Smooth muscle cell (in vitro differentiated cells): ENCODE measurements around the gene CTSW. TPM values are rescaled to one million over a fixed set of nuclear protein-coding genes. Genes with fewer than 3 reads are reported as not detected.

ENCODE experiments used
- DNase-seq: peaks from one replicate; lab custom pipeline; 2025; ENCODE audit not compliant: unreplicated experiment; lab: John Stamatoyannopoulos, UW
- H2AFZ ChIP-seq: fragments of 200-600 bp; sonication (generic); 2 replicates; pipeline ENCODE4 v1.6.0; 2016; ENCODE audit warnings: antibody characterized with exemption, low read depth, mild to moderate bottlenecking
- H3F3A ChIP-seq: fragments of 200-600 bp; sonication (generic); 2 replicates; pipeline ENCODE4 v1.6.0; 2017; ENCODE audit warnings: antibody characterized with exemption, low read depth
- H3K27ac ChIP-seq: fragments of 200-600 bp; sonication (generic); 2 replicates; pipeline ENCODE4 v1.5.1; 2016; ENCODE audit warnings: low read depth, mild to moderate bottlenecking
- H3K27me3 ChIP-seq: fragments of 200-600 bp; sonication (generic); 2 replicates; pipeline ENCODE4 v1.6.1; 2016; ENCODE audit warnings: low read depth, mild to moderate bottlenecking
- H3K36me3 ChIP-seq: fragments of 200-600 bp; sonication (generic); 2 replicates; pipeline ENCODE4 v1.5.1; 2016; ENCODE audit warnings: low read depth
- H3K4me1 ChIP-seq: fragments of 200-600 bp; sonication (generic); 2 replicates; pipeline ENCODE4 v1.5.1; 2016; ENCODE audit warnings: low read depth
- H3K4me2 ChIP-seq: fragments of 200-600 bp; sonication (generic); 2 replicates; pipeline ENCODE4 v1.6.0; 2016; ENCODE audit warnings: mild to moderate bottlenecking
- H3K4me3 ChIP-seq: fragments of 200-600 bp; sonication (generic); 2 replicates; pipeline ENCODE4 v1.5.1; 2016; ENCODE audit warnings: mild to moderate bottlenecking
- H3K79me2 ChIP-seq: fragments of 200-600 bp; sonication (generic); 2 replicates; pipeline ENCODE4 v1.6.0; 2016; ENCODE audit warnings: low read depth, mild to moderate bottlenecking
- H3K9ac ChIP-seq: fragments of 200-600 bp; sonication (generic); 2 replicates; pipeline ENCODE4 v1.6.0; 2016; ENCODE audit warnings: low read depth
- H3K9me3 ChIP-seq: fragments of 200-600 bp; sonication (generic); replicated peaks from 2 replicates; pipeline ENCODE4 v1.5.1; 2016; ENCODE audit warnings: low read depth
- H4K20me1 ChIP-seq: fragments of 200-600 bp; sonication (generic); 2 replicates; pipeline ENCODE4 v1.6.0; 2016; ENCODE audit warnings: low read depth
- CTCF ChIP-seq: fragments of 200-600 bp; sonication (generic); IDR thresholded peaks from 2 replicates; pipeline ENCODE4 v1.5.1; 2017; ENCODE audit warnings: borderline replicate concordance, mild to moderate bottlenecking, antibody characterized with exemption; ENCODE audit not compliant: insufficient read depth, poor library complexity, severe bottlenecking
- WGBS: methylation state at CpG from one replicate; pipeline ENCODE4 v1.1.7; 2016; ENCODE audit warnings: low lambda C conversion rate; 5-methylcytosine and 5-hydroxymethylcytosine counted together
- polyA plus RNA-seq: library from polyadenylated mRNA; unstranded; fragments of >200 nt; fragmentation: Nextera tagmentation; extraction: Ambion mirVana; gene quantifications from 2 replicates; pipeline ENCODE4 v1.2.1, GENCODE V29; 2016
- total RNA-seq: library from RNA; depleted of rRNA; stranded (reverse); fragments of >200 nt; gene quantifications from 2 replicates; pipeline ENCODE4 v1.2.3, GENCODE V29; 2014

The CTSW gene
- total and polyA plus RNA-seq, 2 experiments from 2014 or later = not detected

GRCh38 chr11:65892661-65893317 is 13.2 kb downstream of the CTSW start:
- no peak for TF ChIP-seq CTCF
- no peaks in the 10 kb centered on the region for H3K27me3 ChIP-seq
- no peak overlapping the region for H3K9ac ChIP-seq
- no peak overlapping the region for H3K4me3 ChIP-seq
- H3K27ac ChIP-seq = no peak overlapping the region
- H2AFZ ChIP-seq = no peak overlapping the region
- peaks cover 15% of the 10 kb centered on the region for H3F3A ChIP-seq
- no peaks in the 10 kb centered on the region for H3K36me3 ChIP-seq
- WGBS = 92% methylated on average over 10 of the region's 10 CpGs
- H3K9me3 ChIP-seq = no peaks in the 10 kb centered on the region
- H3K79me2 ChIP-seq = peaks cover 52% of the 10 kb centered on the region
- peak overlapping the region; percentile 97 for H3K4me2 ChIP-seq
- peaks cover 60% of the 10 kb centered on the region for H4K20me1 ChIP-seq
- H3K4me1 ChIP-seq = peaks cover 17% of the 10 kb centered on the region
- DNase-seq = no peak

- Histone ChIP-seq H2AFZ (no peak overlapping the region), H3F3A (peaks cover 10% of the 10 kb centered on the region), H3K79me2 (peaks cover 65% of the 10 kb centered on the region), H3K4me2 (no peak overlapping the region), H3K27me3 (no peaks in the 10 kb centered on the region), H3K27ac (no peak overlapping the region), H3K9ac (no peak overlapping the region), H3K4me1 (peaks cover 17% of the 10 kb centered on the region), H3K4me3 (no peak overlapping the region), H4K20me1 (peaks cover 66% of the 10 kb centered on the region), H3K36me3 (no peaks in the 10 kb centered on the region), H3K9me3 (no peaks in the 10 kb centered on the region)
- WGBS = 93% methylated on average over 16 of the region's 16 CpGs
- DNase-seq = no peak
- no peak for TF ChIP-seq CTCF
Observed at GRCh38 chr11:65894034-65894591, 14.5 kb downstream of the CTSW start.

GRCh38 chr11:65895482-65895981 is 15.9 kb downstream of the CTSW start:
- Histone ChIP-seq H3K9ac (no peak overlapping the region), H3F3A (peaks cover 7% of the 10 kb centered on the region), H2AFZ (no peak overlapping the region), H3K9me3 (no peaks in the 10 kb centered on the region), H4K20me1 (peaks cover 72% of the 10 kb centered on the region), H3K27ac (no peak overlapping the region), H3K4me1 (peaks cover 11% of the 10 kb centered on the region), H3K79me2 (peaks cover 70% of the 10 kb centered on the region), H3K36me3 (no peaks in the 10 kb centered on the region), H3K4me3 (no peak overlapping the region), H3K27me3 (no peaks in the 10 kb centered on the region), H3K4me2 (no peak overlapping the region)
- DNase-seq = no peak
- no peak for TF ChIP-seq CTCF
- WGBS = 90% methylated on average over 5 of the region's 5 CpGs
